Tibial nerve (tissue), 4 donors: Measurements from ENCODE around the gene MAN2A2. TPM values are rescaled to one million over a fixed set of nuclear protein-coding genes. Genes with fewer than 3 reads are reported as not detected.
"Not testable (repeated sequence)": the region's sequence is repeated elsewhere in the genome, so short reads cannot be mapped to it uniquely, and the experiment has no call there.

Source experiments
- DNase-seq, 2 donors: peaks; one replicate each; pipeline ENCODE4 v3.0.0-alpha.2; 2019; ENCODE audit warnings: low spot score in 2 of 2
- H3K27ac ChIP-seq, 4 donors: fragments of 200-600 bp; sonication (generic) in 3 of 4; one replicate each; pipeline ENCODE4 v1.5.1; 2017 to 2019; ENCODE audit warnings: mild to moderate bottlenecking in 1 of 4
- H3K27me3 ChIP-seq, 2 donors: fragments of 200-600 bp; sonication (generic) in 1 of 2; one replicate each; pipeline versions ENCODE4 v1.5.1 to v1.6.0; 2017 to 2019
- H3K36me3 ChIP-seq, 3 donors: fragments of 200-600 bp; sonication (generic); one replicate each; pipeline ENCODE4 v1.5.1; 2018 to 2019
- H3K4me1 ChIP-seq, 4 donors: fragments of 200-600 bp; sonication (generic) in 3 of 4; one replicate each; pipeline ENCODE4 v1.5.1; 2017 to 2019
- H3K4me3 ChIP-seq, 4 donors: fragments of 200-600 bp; sonication (generic) in 3 of 4; one replicate each; pipeline ENCODE4 v1.5.1; 2017 to 2019; ENCODE audit warnings: mild to moderate bottlenecking in 1 of 4, moderate library complexity in 1 of 4
- H3K9me3 ChIP-seq, 4 donors: fragments of 200-600 bp; sonication (generic) in 3 of 4; one replicate each; pipeline ENCODE4 v1.5.1; 2017 to 2019
- EP300 ChIP-seq, 2 donors: sonication (generic); formaldehyde crosslinking; IDR thresholded peaks; one replicate each; pipeline ENCODE4 v1.6.1; 2017; ENCODE audit warnings: antibody characterized with exemption in 2 of 2, mild to moderate bottlenecking in 1 of 2
- POLR2A ChIP-seq, 2 donors: fragments of 450-650 bp; IDR thresholded peaks; one replicate each; pipeline ENCODE4 v1.6.1; 2017; ENCODE audit warnings: antibody characterized with exemption in 2 of 2, mild to moderate bottlenecking in 2 of 2, moderate library complexity in 2 of 2
- WGBS, 2 donors: methylation state at CpG; one replicate each; pipeline ENCODE4 v1.1.5; 2018; 5-methylcytosine and 5-hydroxymethylcytosine counted together
- total RNA-seq, 4 donors: library from RNA; depleted of rRNA; stranded (reverse); fragments of >200 nt; gene quantifications; one replicate each; pipeline ENCODE4 v1.1.0, GENCODE V29; 2016
- TF ChIP-seq, protein P1 (sequence below), 5 experiments: fragments of 200-600 bp in 3 of 5; fragments of 450-650 bp in 2 of 5; sonication (generic) in 3 of 5; IDR thresholded peaks; one replicate each; pipeline ENCODE4 v1.5.1; 2016 to 2019; ENCODE audit warnings: antibody characterized with exemption in 5 of 5, mild to moderate bottlenecking in 3 of 5, moderate library complexity in 2 of 5

MAN2A2 gene
- total RNA-seq, 4 donors from 2014 or later, result 83.5 to 178 (median 128) TPM

DNA sequence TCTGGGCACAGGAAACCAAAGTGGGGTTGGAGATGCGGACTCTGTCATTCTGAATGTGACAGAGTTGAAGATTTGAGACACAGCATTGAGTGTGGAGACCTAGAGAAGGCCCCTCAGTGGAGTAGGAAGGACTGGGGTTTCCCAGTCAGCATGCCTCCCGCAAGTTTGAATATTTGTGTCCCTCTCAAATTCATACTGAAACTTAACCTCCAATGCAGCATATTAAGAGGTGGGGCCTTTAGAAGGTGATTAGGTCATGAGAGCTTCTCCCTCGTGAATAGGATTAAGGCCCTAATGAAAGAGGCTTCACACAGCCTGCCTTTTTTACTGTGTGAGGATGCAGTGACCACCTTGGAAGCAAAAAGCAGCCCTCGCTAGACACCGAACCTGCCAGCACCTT lies 21.3 kb downstream of the MAN2A2 start:
- DNase-seq, result no peak
- 79 to 88% methylated on average over 5 of the region's 5 CpGs for WGBS, 2 donors
- no peaks in the 10 kb centered on the region for H3K9me3 ChIP-seq
- peaks cover 0 to 4% (median 3%) of the 10 kb centered on the region in 4 donors for H3K4me1 ChIP-seq
- H3K4me3 ChIP-seq, result no peak overlapping the region
- no peak overlapping the region for H3K27ac ChIP-seq
- peaks cover 0 to 39% (median 3%) of the 10 kb centered on the region in 3 donors for H3K36me3 ChIP-seq
- H3K27me3 ChIP-seq, result no peaks in the 10 kb centered on the region
- no peak for TF ChIP-seq EP300 (IDR thresholded peaks at IDR 0.05)
- TF ChIP-seq, protein P1, sequence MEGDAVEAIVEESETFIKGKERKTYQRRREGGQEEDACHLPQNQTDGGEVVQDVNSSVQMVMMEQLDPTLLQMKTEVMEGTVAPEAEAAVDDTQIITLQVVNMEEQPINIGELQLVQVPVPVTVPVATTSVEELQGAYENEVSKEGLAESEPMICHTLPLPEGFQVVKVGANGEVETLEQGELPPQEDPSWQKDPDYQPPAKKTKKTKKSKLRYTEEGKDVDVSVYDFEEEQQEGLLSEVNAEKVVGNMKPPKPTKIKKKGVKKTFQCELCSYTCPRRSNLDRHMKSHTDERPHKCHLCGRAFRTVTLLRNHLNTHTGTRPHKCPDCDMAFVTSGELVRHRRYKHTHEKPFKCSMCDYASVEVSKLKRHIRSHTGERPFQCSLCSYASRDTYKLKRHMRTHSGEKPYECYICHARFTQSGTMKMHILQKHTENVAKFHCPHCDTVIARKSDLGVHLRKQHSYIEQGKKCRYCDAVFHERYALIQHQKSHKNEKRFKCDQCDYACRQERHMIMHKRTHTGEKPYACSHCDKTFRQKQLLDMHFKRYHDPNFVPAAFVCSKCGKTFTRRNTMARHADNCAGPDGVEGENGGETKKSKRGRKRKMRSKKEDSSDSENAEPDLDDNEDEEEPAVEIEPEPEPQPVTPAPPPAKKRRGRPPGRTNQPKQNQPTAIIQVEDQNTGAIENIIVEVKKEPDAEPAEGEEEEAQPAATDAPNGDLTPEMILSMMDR (IDR thresholded peaks at IDR 0.05), result no peak
- no peak for TF ChIP-seq POLR2A (IDR thresholded peaks at IDR 0.05)

GRCh38 chr15:90926766-90927165 lies 23.7 kb downstream of the MAN2A2 start:
- 87 to 91% methylated on average over 10 of the region's 10 CpGs for WGBS, 2 donors
- H3K36me3 ChIP-seq, result peaks cover 0 to 15% (median 0%) of the 10 kb centered on the region in 3 donors
- not testable (repeated sequence) for DNase-seq, H3K27ac ChIP-seq, H3K4me3 ChIP-seq, H3K27me3 ChIP-seq, H3K9me3 ChIP-seq
- peaks cover 0 to 21% (median 17%) of the 10 kb centered on the region in 4 donors for H3K4me1 ChIP-seq

GRCh38 chr15:90928106-90928505 lies 25.0 kb downstream of the MAN2A2 start:
- not testable (repeated sequence) for H3K9me3 ChIP-seq, H3K4me3 ChIP-seq, DNase-seq, H3K27me3 ChIP-seq
- peaks cover 0 to 10% (median 0%) of the 10 kb centered on the region in 3 donors for H3K36me3 ChIP-seq
- peaks cover 0 to 32% (median 21%) of the 10 kb centered on the region in 4 donors for H3K4me1 ChIP-seq
- H3K27ac ChIP-seq, result peak overlapping the region in 1 of 4 donors; percentile 43
- WGBS, 2 donors, result 87 to 89% methylated on average over 7 of the region's 7 CpGs

DNA sequence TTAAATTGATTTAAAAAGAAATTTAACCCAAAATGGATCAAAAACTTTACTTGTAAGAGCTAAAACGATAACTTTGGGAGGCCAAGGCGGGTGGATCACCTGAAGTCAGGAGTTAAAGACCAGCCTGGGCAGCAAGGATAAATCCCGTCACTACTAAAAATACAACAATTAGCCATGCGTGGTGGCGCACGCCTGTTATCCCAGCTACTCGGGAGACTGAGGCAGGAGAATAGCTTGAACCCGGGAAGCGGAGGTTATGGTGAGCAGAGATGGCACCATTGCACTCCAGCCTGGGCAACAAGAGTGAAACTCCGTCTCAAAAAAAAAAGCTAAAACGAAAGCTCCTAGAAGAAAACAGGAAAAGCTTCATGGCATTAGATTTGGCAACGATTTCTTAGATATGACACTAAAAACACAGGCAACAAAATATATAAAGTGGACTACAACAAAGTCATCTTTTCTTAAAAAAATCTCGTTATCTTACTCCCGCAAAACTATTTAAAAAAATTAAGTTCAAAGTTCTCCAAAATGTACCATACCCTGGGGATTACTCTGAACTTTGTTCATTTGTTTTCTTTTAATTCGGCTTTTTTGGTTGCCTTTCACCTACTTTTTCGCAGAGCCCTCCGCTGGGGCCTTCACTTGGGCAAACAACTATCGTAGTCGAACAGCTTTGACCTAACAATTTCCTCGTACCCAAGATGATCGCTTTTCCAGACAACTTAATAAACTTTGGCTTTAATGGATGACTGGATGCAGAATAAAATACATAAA lies 26.3 kb downstream of the MAN2A2 start:
- DNase-seq, result no peak
- Histone ChIP-seq H3K4me3 (peak overlapping the region; percentile 43 to 75 (median 61)), H3K27me3 (no peaks in the 10 kb centered on the region), H3K27ac (peak overlapping the region; percentile 67 to 95 (median 93)), H3K4me1 (peaks cover 0 to 45% (median 25%) of the 10 kb centered on the region in 4 donors), H3K9me3 (no peaks in the 10 kb centered on the region), H3K36me3 (no peaks in the 10 kb centered on the region)
- WGBS, 2 donors, result 49 to 55% methylated on average over 21 of the region's 21 CpGs
- TF ChIP-seq, protein P1 (IDR thresholded peaks at IDR 0.05), result no peak
- TF ChIP-seq EP300 (IDR thresholded peaks at IDR 0.05) (no peak), POLR2A (IDR thresholded peaks at IDR 0.05) (no peak)

- H3K4me3 ChIP-seq, result peak overlapping the region in 3 of 4 donors; percentile 65 to 75 (median 69)
- DNase-seq, result no peak
- H3K36me3 ChIP-seq, result no peaks in the 10 kb centered on the region
- no peak for TF ChIP-seq EP300 (IDR thresholded peaks at IDR 0.05)
- no peak for TF ChIP-seq POLR2A (IDR thresholded peaks at IDR 0.05)
- TF ChIP-seq, protein P1 (IDR thresholded peaks at IDR 0.05), result no peak
- H3K27ac ChIP-seq, result peak overlapping the region; percentile 67 to 95 (median 93)
- whole genome bisulfite sequencing, 2 donors, result 64 to 80% methylated on average over 15 of the region's 15 CpGs
- no peaks in the 10 kb centered on the region for H3K9me3 ChIP-seq
- no peaks in the 10 kb centered on the region for H3K27me3 ChIP-seq
- peaks cover 0 to 56% (median 34%) of the 10 kb centered on the region in 4 donors for H3K4me1 ChIP-seq
Observed at GRCh38 chr15:90930861-90931574, 27.9 kb downstream of the MAN2A2 start.

GRCh38 chr15:90931575-90931827 lies 28.4 kb downstream of the MAN2A2 start:
- DNase-seq, result no peak
- TF ChIP-seq, protein P1 (IDR thresholded peaks at IDR 0.05), result no peak
- TF ChIP-seq EP300 (IDR thresholded peaks at IDR 0.05) (no peak), POLR2A (IDR thresholded peaks at IDR 0.05) (no peak)
- peak overlapping the region; percentile 63 to 89 (median 71) for H3K4me3 ChIP-seq
- H3K27ac ChIP-seq, result peak overlapping the region; percentile 63 to 95 (median 93)
- no peaks in the 10 kb centered on the region for H3K9me3 ChIP-seq
- H3K27me3 ChIP-seq, result no peaks in the 10 kb centered on the region
- WGBS, 2 donors, result 40 to 47% methylated on average over 6 of the region's 6 CpGs
- no peaks in the 10 kb centered on the region for H3K36me3 ChIP-seq
- peaks cover 0 to 60% (median 38%) of the 10 kb centered on the region in 4 donors for H3K4me1 ChIP-seq
